Mesodermal cell (in vitro differentiated cells): ENCODE measurements around the gene SEMA3B.

Source experiments
- H3K27ac ChIP-seq: 2 replicates; pipeline ENCODE4 v1.7.0; 2013; ENCODE audit warnings: mild to moderate bottlenecking, low read depth, low read length, moderate library complexity; ENCODE audit not compliant: severe bottlenecking
- H3K36me3 ChIP-seq: 2 replicates; pipeline ENCODE4 v1.7.1; 2013; ENCODE audit warnings: mild to moderate bottlenecking, low read length, moderate library complexity; ENCODE audit not compliant: control insufficient read depth, insufficient read depth
- H3K4me1 ChIP-seq: one replicate; pipeline ENCODE4 v1.7.1; 2013; ENCODE audit warnings: mild to moderate bottlenecking, low read length; ENCODE audit not compliant: insufficient read depth, control insufficient read depth, poor library complexity, severe bottlenecking
- H3K4me3 ChIP-seq: 2 replicates; pipeline ENCODE4 v1.7.0; 2013; ENCODE audit warnings: low read length, control low read depth, mild to moderate bottlenecking; ENCODE audit not compliant: insufficient read depth, poor library complexity, severe bottlenecking; ENCODE audit errors: extremely low read depth
- H3K9me3 ChIP-seq: 2 replicates; pipeline ENCODE4 v1.7.1; 2013; ENCODE audit warnings: mild to moderate bottlenecking, low read length, moderate library complexity; ENCODE audit not compliant: control insufficient read depth
- WGBS, 2 experiments: methylation state at CpG; one replicate each; pipeline ENCODE4 v1.1.5; 2013; ENCODE audit warnings: missing lambda C conversion rate in 2 of 2; ENCODE audit not compliant: insufficient coverage in 2 of 2; 5-methylcytosine and 5-hydroxymethylcytosine counted together

The SEMA3B gene

GRCh38 chr3:50325113-50325480 lies 56.1 kb downstream of the SEMA3B start:
- no peaks in the 10 kb centered on the region for H3K9me3 ChIP-seq
- no peak overlapping the region for H3K27ac ChIP-seq
- H3K4me3 ChIP-seq = no peak overlapping the region
- peaks cover 36% of the 10 kb centered on the region for H3K36me3 ChIP-seq
- H3K4me1 ChIP-seq = peaks cover 40% of the 10 kb centered on the region
- no CpG with 5 or more reads among the region's 2 CpGs for WGBS, 2 experiments

- H3K4me1 ChIP-seq = peaks cover 37% of the 10 kb centered on the region
- H3K36me3 ChIP-seq = peaks cover 38% of the 10 kb centered on the region
- H3K9me3 ChIP-seq = no peaks in the 10 kb centered on the region
- 90 to 95% methylated on average over 9 to 11 of the region's 11 CpGs for WGBS, 2 experiments
- H3K4me3 ChIP-seq = no peak overlapping the region
- no peak overlapping the region for H3K27ac ChIP-seq
These were observed 56.7 kb downstream of the SEMA3B start for GRCh38 chr3:50325497-50326181.

GRCh38 chr3:50326182-50326541 lies 57.2 kb downstream of the SEMA3B start:
- 94 to 96% methylated on average over 3 to 7 of the region's 8 CpGs for WGBS, 2 experiments
- no peak overlapping the region for H3K27ac ChIP-seq

GRCh38 chr3:50327129-50327528 lies 58.2 kb downstream of the SEMA3B start:
- Histone ChIP-seq H3K27ac (no peak overlapping the region), H3K36me3 (peaks cover 53% of the 10 kb centered on the region), H3K9me3 (no peaks in the 10 kb centered on the region), H3K4me1 (peaks cover 34% of the 10 kb centered on the region), H3K4me3 (peak overlapping the region; percentile 91)
- WGBS, 2 experiments = 90 to 100% methylated on average over 2 of the region's 4 CpGs

More at GRCh38 chr3:50326182-50326541, 57.2 kb downstream of the SEMA3B start:
- no peak overlapping the region for H3K4me3 ChIP-seq
- H3K36me3 ChIP-seq = peaks cover 44% of the 10 kb centered on the region
- H3K4me1 ChIP-seq = peaks cover 37% of the 10 kb centered on the region
- no peaks in the 10 kb centered on the region for H3K9me3 ChIP-seq
